ENCODE results near the gene CHRND.

The CHRND gene

GRCh38 chr2:232525791-232526371 lies at the start of gene CHRND:
TSS of gene CHRND (plus strand) at chr2:232526160. CDS start at chr2:232526216, 56 bp downstream.
- peak; percentile 15 for DNase-seq (ENCODE audit: low read depth, low spot score)

- DNase-seq (ENCODE audit: low read depth, low spot score): no peak
Measured at GRCh38 chr2:232476791-232477190, 49.2 kb upstream of the CHRND start.

GRCh38 chr2:232477751-232478510 lies 48.0 kb upstream of the CHRND start:
- no peak for DNase-seq (ENCODE audit: low read depth, low spot score)

GRCh38 chr2:232478571-232479340 lies 47.2 kb upstream of the CHRND start:
- no peak for DNase-seq (ENCODE audit: low read depth, low spot score)

- no peak for DNase-seq (ENCODE audit: low read depth, low spot score)
Measured at GRCh38 chr2:232479341-232480200, 46.4 kb upstream of the CHRND start.

- DNase-seq (ENCODE audit: low read depth, low spot score): no peak
Measured at GRCh38 chr2:232480201-232481190, 45.5 kb upstream of the CHRND start.

GRCh38 chr2:232481322-232482140 lies 44.4 kb upstream of the CHRND start:
- DNase-seq (ENCODE audit: low read depth, low spot score): no peak

- no peak for DNase-seq (ENCODE audit: low read depth, low spot score)
Measured at GRCh38 chr2:232482301-232483238, 43.4 kb upstream of the CHRND start.

GRCh38 chr2:232483311-232483922 lies 42.5 kb upstream of the CHRND start:
- no peak for DNase-seq (ENCODE audit: low read depth, low spot score)

- no peak for DNase-seq (ENCODE audit: low read depth, low spot score)
Measured at GRCh38 chr2:232483923-232484627, 41.9 kb upstream of the CHRND start.

GRCh38 chr2:232484628-232485347 lies 41.2 kb upstream of the CHRND start:
- DNase-seq (ENCODE audit: low read depth, low spot score): no peak

GRCh38 chr2:232485348-232485756 lies 40.6 kb upstream of the CHRND start:
- no peak for DNase-seq (ENCODE audit: low read depth, low spot score)

- no peak for DNase-seq (ENCODE audit: low read depth, low spot score)
Measured at GRCh38 chr2:232485757-232486557, 40.0 kb upstream of the CHRND start.

GRCh38 chr2:232486558-232487384 lies 39.2 kb upstream of the CHRND start:
- no peak for DNase-seq (ENCODE audit: low read depth, low spot score)

Measured in astrocyte of the hippocampus (primary cell).